ENCODE measurements around the gene NME5. TPM values are rescaled to one million over a fixed set of nuclear protein-coding genes. Genes with fewer than 3 reads are reported as not detected.

The NME5 gene
- total and polyA plus RNA-seq, 9 of the 15 experiments (the other 6 are each of a cell fraction or from before 2014, with no cell fraction given) = not detected

- peak; percentile 76; the same call in 1 of the 2 replicates for TF ChIP-seq E2F5 (CRISPR knock-in tag; IDR thresholded peaks at IDR 0.05)
- TF ChIP-seq HMBOX1 (IDR thresholded peaks at IDR 0.05) = peak; percentile 64; the same call in 1 of the 2 replicates
- peak; percentile 94 for TF ChIP-seq POLR2A (conservative IDR thresholded peaks at IDR 0.05)
- TF ChIP-seq KDM5B (IDR thresholded peaks at IDR 0.05; ENCODE audit: insufficient replicate concordance, low read depth, low read length) = peak; percentile 88
- peak in 1 of 3 experiments; percentile 65; a peak in 2 of 6 replicates for TF ChIP-seq ZBTB11 (CRISPR knock-in tag; IDR thresholded peaks at IDR 0.05)
- TF ChIP-seq TRIM25 (IDR thresholded peaks at IDR 0.05; ENCODE audit: borderline replicate concordance) = no peak
- TF ChIP-seq ZC3H11A (IDR thresholded peaks at IDR 0.05; ENCODE audit: low read depth, low read length) = no peak
- TF ChIP-seq ASH1L (IDR thresholded peaks at IDR 0.05; ENCODE audit: borderline replicate concordance, low read depth, partially characterized antibody) = peak; percentile 70
- TF ChIP-seq L3MBTL2 (IDR thresholded peaks at IDR 0.05) = peak; percentile 92
- TF ChIP-seq ELF1 (tag; IDR thresholded peaks at IDR 0.05) = peak; percentile 56
- peak; percentile 91 for TF ChIP-seq TAF9B (IDR thresholded peaks at IDR 0.05; ENCODE audit: partially characterized antibody)
- no peak for TF ChIP-seq MEF2D (tag; conservative IDR thresholded peaks at IDR 0.05; ENCODE audit: low read depth)
- TF ChIP-seq TSC22D4 (tag; IDR thresholded peaks at IDR 0.05) = no peak
- no peak for TF ChIP-seq COPS2 (conservative IDR thresholded peaks at IDR 0.05)
- TF ChIP-seq YBX1 (IDR thresholded peaks at IDR 0.05) = no peak
- TF ChIP-seq RHOXF2B (CRISPR knock-in tag; conservative IDR thresholded peaks at IDR 0.05) = peak; percentile 25; the same call in 1 of the 2 replicates
- TF ChIP-seq SOX6 (IDR thresholded peaks at IDR 0.05) = peak; percentile 10; the same call in 1 of the 2 replicates
These were observed 39.5 kb upstream of the NME5 start, which contains the start of the genes BRD8 and KIF20A (continued) for GRCh38 chr5:138178516-138179276.
